Measurements from ENCODE around the gene ZNF701. TPM values are rescaled to one million over a fixed set of nuclear protein-coding genes. Genes with fewer than 3 reads are reported as not detected.

ZNF701 gene
- total and polyA plus RNA-seq, 2 of the 8 experiments (the other 6 are each of a cell fraction or from before 2014, with no cell fraction given), result 4.9 to 18.7 TPM

- peaks cover 2 to 14% (median 10%) of the 10 kb centered on the region in 4 experiments; a peak in 5 of 7 replicates for H3K4me1 ChIP-seq (replicated peaks in 1 of 4; ENCODE audit: control insufficient read depth in 3 of 4, insufficient read depth in 4 of 4, low read length in 3 of 4)
- CTCF ChIA-PET (ENCODE audit: partially characterized antibody), result no interaction called here
- no peak overlapping the region for H3K56ac ChIP-seq (replicated peaks; ENCODE audit: insufficient read length, low read depth, low read length)
- no peaks in the 10 kb centered on the region for H3K27me3 ChIP-seq (replicated peaks in 1 of 4; ENCODE audit: control insufficient read depth in 3 of 4, extremely low read depth in 1 of 4, insufficient read depth in 3 of 4, low read length in 3 of 4)
- no peak overlapping the region for H2BK120ac ChIP-seq (replicated peaks; ENCODE audit: low read depth, low read length)
- H2AK5ac ChIP-seq (ENCODE audit: low read depth, low read length), result no peak overlapping the region
- H3K23me2 ChIP-seq (ENCODE audit: low read depth, low read length), result no peaks in the 10 kb centered on the region
- no peak overlapping the region for H3K4ac ChIP-seq (replicated peaks; ENCODE audit: insufficient read length, low read depth, low read length)
- H3K36me3 ChIP-seq (ENCODE audit: control insufficient read depth in 2 of 4, insufficient read depth in 4 of 4, low read length in 3 of 4), result no peaks in the 10 kb centered on the region
- H3K79me1 ChIP-seq (ENCODE audit: low read depth, low read length), result no peaks in the 10 kb centered on the region
- no peak overlapping the region for H2BK20ac ChIP-seq (ENCODE audit: low read length)
- no peak overlapping the region for H3K27ac ChIP-seq (ENCODE audit: low read depth, low read length)
- H3K18ac ChIP-seq (ENCODE audit: extremely low read depth, low read length), result no peak overlapping the region
- H4K8ac ChIP-seq (ENCODE audit: extremely low read depth, insufficient read depth, low read length), result no peak overlapping the region
- H3K79me2 ChIP-seq (ENCODE audit: control insufficient read depth in 1 of 2, insufficient read depth in 2 of 2, low read length in 2 of 2), result no peaks in the 10 kb centered on the region
- no peak overlapping the region for H4K91ac ChIP-seq (replicated peaks; ENCODE audit: insufficient read length, low read length)
- H3K9me3 ChIP-seq (ENCODE audit: insufficient read depth in 2 of 2, low read depth in 1 of 2, low read length in 1 of 2), result no peaks in the 10 kb centered on the region
- no peak overlapping the region for H2BK15ac ChIP-seq (ENCODE audit: low read length)
- no peak for DNase-seq (ENCODE audit: low read depth in 1 of 2, low spot score in 2 of 2)
- no peak overlapping the region for H3K4me2 ChIP-seq (ENCODE audit: insufficient read depth in 1 of 2, low read depth in 2 of 2, low read length in 2 of 2)
- no peak overlapping the region for H4K5ac ChIP-seq (ENCODE audit: insufficient read length, low read depth, low read length)
- FAIRE-seq, result no peak
- H3K9ac ChIP-seq (replicated peaks in 1 of 4; ENCODE audit: extremely low read depth in 1 of 4, low read depth in 3 of 4, low read length in 3 of 4), result no peak overlapping the region
- no peak overlapping the region for H2BK5ac ChIP-seq (ENCODE audit: low read depth, low read length)
- no peak for TF ChIP-seq SIRT6 (IDR thresholded peaks at IDR 0.05; ENCODE audit: low read length)
- H3K4me3 ChIP-seq (ENCODE audit: extremely low read depth in 1 of 4, insufficient read depth in 2 of 4, low read depth in 3 of 4, low read length in 4 of 4), result no peak overlapping the region
- no peak overlapping the region for H2BK12ac ChIP-seq (ENCODE audit: low read depth, low read length)
- POLR2A ChIA-PET (ENCODE audit: partially characterized antibody), result no interaction called here
- WGBS, 2 experiments (ENCODE audit: extremely low coverage in 1 of 2, insufficient coverage in 1 of 2, insufficient read length in 1 of 2, insufficient replicate concordance in 2 of 2, low coverage in 1 of 2, low lambda C conversion rate in 2 of 2, missing lambda C conversion rate in 1 of 2), result 90% methylated on average over 7 of the region's 14 CpGs; no CpG with 5 or more reads in 1 of the 2 experiments
- H3K23ac ChIP-seq (ENCODE audit: insufficient read length), result no peak overlapping the region
- no peak overlapping the region for H2AFZ ChIP-seq (ENCODE audit: low read length)
- H4K20me1 ChIP-seq (replicated peaks in 1 of 2; ENCODE audit: control insufficient read depth in 1 of 2, insufficient read depth in 2 of 2, low read length in 2 of 2), result no peaks in the 10 kb centered on the region
- no peak overlapping the region for H3K14ac ChIP-seq (ENCODE audit: insufficient read length)
Measured at GRCh38 chr19:52522551-52522950, 47.5 kb upstream of the ZNF701 start.
